K562 (cell line): ENCODE data around the gene OLFML2A. TPM values are rescaled to one million over a fixed set of nuclear protein-coding genes. Genes with fewer than 3 reads are reported as not detected.
A peak's percentile ranks its signal among the peaks of the same experiment; 100 is the strongest.

Source experiments
- ATF1 ChIP-seq, 2 experiments: fragments of 450-650 bp in 1 of 2; IDR thresholded peaks; 2 replicates each; pipeline ENCODE4 v1.6.1; 2016; ENCODE audit warnings: missing compliant biosample characterization in 1 of 2, missing genetic modification characterization in 1 of 2
- CTBP1 ChIP-seq: fragments of 450-650 bp; IDR thresholded peaks from 2 replicates; pipeline ENCODE4 v1.6.1; 2016; ENCODE audit warnings: borderline replicate concordance
- CTCF ChIP-seq, 3 experiments: IDR thresholded peaks in 2 of 3; conservative IDR thresholded peaks in 1 of 3; 2 replicates each; pipeline ENCODE4 v1.5.1; 2011 to 2012; ENCODE audit warnings: low read length in 3 of 3, mild to moderate bottlenecking in 3 of 3, control low read depth in 2 of 3, improper control_type of control experiment in 1 of 3, inconsistent platforms in 1 of 3, low read depth in 1 of 3, mixed read lengths in 1 of 3, moderate library complexity in 1 of 3; ENCODE audit not compliant: insufficient read depth in 2 of 3
- ELF4 ChIP-seq: fragments of 450-650 bp; formaldehyde crosslinking; IDR thresholded peaks from 2 replicates; pipeline ENCODE4 v1.4.0; 2022; ENCODE audit warnings: missing genetic modification characterization
- FOSL1 ChIP-seq: fragments of 200-800 bp; sonication (Bioruptor generic); conservative IDR thresholded peaks from 2 replicates; pipeline ENCODE4 v1.6.1; 2016; ENCODE audit warnings: missing genetic modification characterization, missing compliant biosample characterization
- FOXA1 ChIP-seq: fragments of 450-650 bp; IDR thresholded peaks from 2 replicates; pipeline ENCODE4 v1.6.1; 2016; ENCODE audit warnings: mild to moderate bottlenecking, borderline replicate concordance
- HCFC1 ChIP-seq: IDR thresholded peaks from 2 replicates; pipeline ENCODE4 v1.6.1; 2012; ENCODE audit warnings: low read depth, low read length, improper control_type of control experiment
- HMG20B ChIP-seq: fragments of 250-450 bp; sonication (Bioruptor Pico); IDR thresholded peaks from 2 replicates; pipeline ENCODE4 v1.5.0; 2021; ENCODE audit warnings: mild to moderate bottlenecking
- JUND ChIP-seq, 2 experiments: IDR thresholded peaks; 2 replicates in 1 of 2; 3 replicates in 1 of 2; pipeline ENCODE4 v1.6.1; 2011; ENCODE audit warnings: borderline replicate concordance in 2 of 2, low read depth in 2 of 2, low read length in 2 of 2, improper control_type of control experiment in 1 of 2, missing biosample characterization in 1 of 2, missing genetic modification characterization in 1 of 2, missing genetic modification reagents in 1 of 2
- LCOR ChIP-seq: sonication (generic); formaldehyde crosslinking; IDR thresholded peaks from 2 replicates; pipeline ENCODE4 v1.8.0; 2022; ENCODE audit warnings: mild to moderate bottlenecking, missing genetic modification reagents
- MITF ChIP-seq: IDR thresholded peaks from 2 replicates; pipeline ENCODE4 v1.6.1; 2014; ENCODE audit warnings: antibody characterized with exemption
- MTA1 ChIP-seq: fragments of 450-650 bp; IDR thresholded peaks from 2 replicates; pipeline ENCODE4 v1.6.1; 2017; ENCODE audit warnings: borderline replicate concordance
- MYNN ChIP-seq, 2 experiments: sonication (generic); formaldehyde crosslinking in 1 of 2; IDR thresholded peaks; 2 replicates each; pipeline versions ENCODE4 v1.5.0 to v1.6.1; 2016 to 2020; ENCODE audit warnings: antibody characterized with exemption in 1 of 2, missing genetic modification reagents in 1 of 2
- SMAD4 ChIP-seq: fragments of 250-450 bp; sonication (Bioruptor Pico); conservative IDR thresholded peaks from 2 replicates; pipeline ENCODE4 v1.8.0; 2021; ENCODE audit warnings: inconsistent platforms, mild to moderate bottlenecking, moderate library complexity
- ZBED1 ChIP-seq: IDR thresholded peaks from 2 replicates; pipeline ENCODE4 v1.6.1; 2014
- ZMIZ1 ChIP-seq, 2 experiments: fragments of 150-350 bp in 1 of 2; IDR thresholded peaks; 2 replicates each; pipeline ENCODE4 v1.6.1; 2012 to 2016; ENCODE audit warnings: low read depth in 2 of 2, low read length in 2 of 2, mild to moderate bottlenecking in 1 of 2, moderate library complexity in 1 of 2
- ZNF408 ChIP-seq: fragments of 250-450 bp; sonication (Bioruptor Pico); IDR thresholded peaks from 2 replicates; pipeline ENCODE4 v1.4.0; 2020; ENCODE audit warnings: low read depth, mild to moderate bottlenecking, moderate library complexity
- ZNF586 ChIP-seq: fragments of 450-650 bp; formaldehyde crosslinking; conservative IDR thresholded peaks from 2 replicates; pipeline ENCODE4 v1.4.0; 2020; ENCODE audit warnings: mild to moderate bottlenecking, moderate library complexity
- ZNF707 ChIP-seq: fragments of 250-450 bp; sonication (Bioruptor Pico); conservative IDR thresholded peaks from 2 replicates; pipeline ENCODE4 v1.8.0; 2022; ENCODE audit warnings: inconsistent platforms, mild to moderate bottlenecking, moderate library complexity
- polyA plus RNA-seq, 8 experiments: library from polyadenylated mRNA; depleted of rRNA in 4 of 8; stranded (reverse) in 5 of 8; unstranded in 3 of 8; fragments of >200 nt; fragmentation: Nextera tagmentation in 2 of 8; fragmentation: Illumina TruSeq in 1 of 8; extraction: Ambion mirVana in 2 of 8; extraction: Trizol in 1 of 8; gene quantifications; 2 replicates each; pipeline versions ENCODE4 v1.2.1 to v1.2.3, GENCODE V29; 2011 to 2014; ENCODE audit warnings: inconsistent platforms in 1 of 8, missing spikeins in 1 of 8
- total RNA-seq, 7 experiments: library from RNA; depleted of rRNA in 6 of 7; stranded (reverse); fragments of >200 nt in 6 of 7; fragmentation: Illumina TruSeq in 2 of 7; extraction: Trizol in 2 of 7; gene quantifications; 2 replicates each; pipeline versions ENCODE4 v1.2.1 to v1.2.3, GENCODE V29; 2011 to 2021; ENCODE audit warnings: low replicate concordance in 1 of 7

Gene OLFML2A
- total and polyA plus RNA-seq, 9 of the 15 experiments (the other 6 are each of a cell fraction or from before 2014, with no cell fraction given): 0.16 TPM; not detected in 8

GRCh38 chr9:124852829-124853531 is 76.0 kb downstream of the OLFML2A start, which contains the start of gene WDR38 (continued):
- TF ChIP-seq JUND (IDR thresholded peaks at IDR 0.05; ENCODE audit: borderline replicate concordance, low read depth, low read length): peak; percentile 15; the same call in 1 of the 2 replicates
- 0 out of 3 replicates have a peak, but pooled peaks have one; percentile 47 for TF ChIP-seq JUND (tag; IDR thresholded peaks at IDR 0.05; ENCODE audit: borderline replicate concordance, low read depth, low read length)
- TF ChIP-seq HCFC1: peak; percentile 10; the same call in 1 of the 2 replicates
- no peak for TF ChIP-seq ATF1 (CRISPR knock-in tag; IDR thresholded peaks at IDR 0.05)
- TF ChIP-seq ATF1 (tag; IDR thresholded peaks at IDR 0.05): peak; percentile 68
- no peak for TF ChIP-seq LCOR
- TF ChIP-seq MYNN (IDR thresholded peaks at IDR 0.05): peak; percentile 29; the same call in 1 of the 2 replicates
- TF ChIP-seq MYNN (CRISPR knock-in tag; IDR thresholded peaks at IDR 0.05): no peak
- TF ChIP-seq ZNF408 (CRISPR knock-in tag): no peak
- TF ChIP-seq HMG20B (CRISPR knock-in tag): no peak
- TF ChIP-seq CTBP1: peak; percentile 88; the same call in 1 of the 2 replicates
- no peak for TF ChIP-seq FOXA1
- TF ChIP-seq ZMIZ1 (IDR thresholded peaks at IDR 0.05; ENCODE audit: low read depth in 2 of 2, low read length in 2 of 2): no peak; a peak in 1 of 4 replicates
- no peak for TF ChIP-seq FOSL1 (tag)
- no peak for TF ChIP-seq MTA1
- TF ChIP-seq ELF4 (CRISPR knock-in tag): no peak
- TF ChIP-seq ZNF707 (CRISPR knock-in tag): no peak
- TF ChIP-seq MITF: no peak
- TF ChIP-seq SMAD4 (CRISPR knock-in tag): peak; percentile 47
- TF ChIP-seq ZBED1: no peak
- TF ChIP-seq ZNF586 (CRISPR knock-in tag): no peak
- TF ChIP-seq CTCF (IDR thresholded peaks at IDR 0.05 in 2 of 3, conservative IDR thresholded peaks at IDR 0.05 in 1 of 3; ENCODE audit: insufficient read depth in 2 of 3, low read depth in 1 of 3, low read length in 3 of 3): peak; percentile 77 to 98 (median 93)
